Right atrium auricular region (tissue), 2 donors: Measurements from ENCODE around the gene KRT7. TPM values are rescaled to one million over a fixed set of nuclear protein-coding genes. Genes with fewer than 3 reads are reported as not detected.

Source experiments
- DNase-seq: peaks from one replicate; pipeline ENCODE4 v3.0.0-alpha.2; 2019; ENCODE audit warnings: low spot score
- H3K27ac ChIP-seq, 2 donors: fragments of 200-600 bp; sonication (generic); 1 replicate in 1 of 2; 2 replicates in 1 of 2; pipeline ENCODE4 v1.5.1; 2016 to 2019
- H3K27me3 ChIP-seq, 2 donors: fragments of 200-600 bp; sonication (generic); one replicate each; pipeline versions ENCODE4 v1.5.1 to v1.6.0; 2017 to 2019
- H3K36me3 ChIP-seq: fragments of 200-600 bp; sonication (generic); one replicate; pipeline ENCODE4 v1.5.1; 2016
- H3K4me1 ChIP-seq, 2 donors: fragments of 200-600 bp; sonication (generic); one replicate each; pipeline versions ENCODE4 v1.5.1 to v1.6.0; 2017 to 2019
- H3K4me3 ChIP-seq, 2 donors: fragments of 200-600 bp; sonication (generic); 1 replicate in 1 of 2; 2 replicates in 1 of 2; pipeline ENCODE4 v1.5.1; 2017 to 2019; ENCODE audit warnings: mild to moderate bottlenecking in 1 of 2, moderate library complexity in 1 of 2
- H3K9me3 ChIP-seq, 2 donors: fragments of 200-600 bp; sonication (generic); one replicate each; pipeline ENCODE4 v1.5.1; 2019
- total RNA-seq, 2 donors: library from RNA; depleted of rRNA; stranded (reverse); fragments of >200 nt; gene quantifications; one replicate each; pipeline ENCODE4 v1.1.0, GENCODE V29; 2016
- TF ChIP-seq, protein P1 (sequence below), 2 donors: fragments of 200-600 bp; sonication (generic); IDR thresholded peaks; one replicate each; pipeline ENCODE4 v1.5.1; 2019; ENCODE audit warnings: antibody characterized with exemption in 2 of 2

The KRT7 gene
- total RNA-seq, 2 donors from 2014 or later = 14.7 to 58.4 TPM

- TF ChIP-seq, protein P1, sequence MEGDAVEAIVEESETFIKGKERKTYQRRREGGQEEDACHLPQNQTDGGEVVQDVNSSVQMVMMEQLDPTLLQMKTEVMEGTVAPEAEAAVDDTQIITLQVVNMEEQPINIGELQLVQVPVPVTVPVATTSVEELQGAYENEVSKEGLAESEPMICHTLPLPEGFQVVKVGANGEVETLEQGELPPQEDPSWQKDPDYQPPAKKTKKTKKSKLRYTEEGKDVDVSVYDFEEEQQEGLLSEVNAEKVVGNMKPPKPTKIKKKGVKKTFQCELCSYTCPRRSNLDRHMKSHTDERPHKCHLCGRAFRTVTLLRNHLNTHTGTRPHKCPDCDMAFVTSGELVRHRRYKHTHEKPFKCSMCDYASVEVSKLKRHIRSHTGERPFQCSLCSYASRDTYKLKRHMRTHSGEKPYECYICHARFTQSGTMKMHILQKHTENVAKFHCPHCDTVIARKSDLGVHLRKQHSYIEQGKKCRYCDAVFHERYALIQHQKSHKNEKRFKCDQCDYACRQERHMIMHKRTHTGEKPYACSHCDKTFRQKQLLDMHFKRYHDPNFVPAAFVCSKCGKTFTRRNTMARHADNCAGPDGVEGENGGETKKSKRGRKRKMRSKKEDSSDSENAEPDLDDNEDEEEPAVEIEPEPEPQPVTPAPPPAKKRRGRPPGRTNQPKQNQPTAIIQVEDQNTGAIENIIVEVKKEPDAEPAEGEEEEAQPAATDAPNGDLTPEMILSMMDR (IDR thresholded peaks at IDR 0.05) = no peak
- no peaks in the 10 kb centered on the region for H3K4me1 ChIP-seq
- DNase-seq = no peak
- no peaks in the 10 kb centered on the region for H3K36me3 ChIP-seq
- H3K27ac ChIP-seq = no peak overlapping the region
- no peaks in the 10 kb centered on the region for H3K9me3 ChIP-seq
- no peaks in the 10 kb centered on the region for H3K27me3 ChIP-seq
- no peak overlapping the region for H3K4me3 ChIP-seq
These were observed 34.7 kb downstream of the KRT7 start for GRCh38 chr12:52267699-52268098.

DNA sequence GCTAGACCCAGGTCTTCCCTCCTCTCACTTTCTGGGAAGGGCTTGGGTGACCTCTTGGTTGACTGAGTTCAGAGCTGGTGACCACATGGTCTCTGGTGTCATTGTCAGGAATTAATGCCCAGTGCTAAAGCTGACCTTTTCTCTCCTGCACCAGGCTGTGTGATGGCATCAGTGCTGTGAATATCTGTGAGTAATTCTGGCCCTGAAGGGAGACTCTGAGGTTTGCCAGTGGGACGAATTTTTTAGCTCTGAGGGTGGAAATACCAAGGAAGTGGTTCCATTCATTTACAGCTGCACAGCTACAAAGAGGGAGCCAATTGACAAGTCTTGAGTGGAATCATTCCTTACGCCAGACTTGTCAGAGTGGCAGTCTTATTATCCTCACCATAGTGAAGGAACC, 35.2 kb downstream of the KRT7 start:
- H3K4me1 ChIP-seq = no peaks in the 10 kb centered on the region
- H3K27ac ChIP-seq = no peak overlapping the region
- no peaks in the 10 kb centered on the region for H3K9me3 ChIP-seq
- no peaks in the 10 kb centered on the region for H3K27me3 ChIP-seq
- H3K4me3 ChIP-seq = no peak overlapping the region
- TF ChIP-seq, protein P1 (IDR thresholded peaks at IDR 0.05) = no peak
- no peak for DNase-seq
- no peaks in the 10 kb centered on the region for H3K36me3 ChIP-seq

DNA sequence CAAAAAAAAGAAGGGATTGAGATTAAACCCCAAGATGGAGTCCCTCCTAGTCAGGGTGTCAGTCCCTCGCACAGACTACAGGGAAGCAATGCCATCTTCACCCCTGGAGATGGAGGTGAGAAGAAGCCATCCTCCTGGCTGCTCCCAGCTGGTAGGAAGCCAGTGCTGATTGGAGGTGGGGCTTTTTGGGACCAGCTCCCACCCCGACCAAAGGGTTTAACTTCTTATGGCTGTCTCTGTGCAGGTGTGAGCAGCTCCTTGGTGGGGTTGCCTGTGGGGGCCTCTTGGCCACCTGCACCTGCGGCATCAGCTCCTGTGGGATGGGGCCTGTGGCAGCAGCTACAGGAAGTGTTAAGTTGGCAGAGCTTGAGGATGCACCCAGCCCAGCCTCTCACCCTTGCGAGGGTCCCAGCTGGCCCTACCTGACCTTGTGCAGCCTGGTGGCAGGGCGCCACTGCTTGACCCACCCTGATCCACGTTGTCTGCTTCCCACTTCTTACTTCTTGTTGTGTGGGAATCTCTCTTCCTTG, 37.6 kb downstream of the KRT7 start:
- no peaks in the 10 kb centered on the region for H3K27me3 ChIP-seq
- H3K4me1 ChIP-seq = no peaks in the 10 kb centered on the region
- TF ChIP-seq, protein P1 (IDR thresholded peaks at IDR 0.05) = no peak
- no peak overlapping the region for H3K27ac ChIP-seq
- H3K4me3 ChIP-seq = no peak overlapping the region
- DNase-seq = no peak
- no peaks in the 10 kb centered on the region for H3K9me3 ChIP-seq
- H3K36me3 ChIP-seq = no peaks in the 10 kb centered on the region

DNA sequence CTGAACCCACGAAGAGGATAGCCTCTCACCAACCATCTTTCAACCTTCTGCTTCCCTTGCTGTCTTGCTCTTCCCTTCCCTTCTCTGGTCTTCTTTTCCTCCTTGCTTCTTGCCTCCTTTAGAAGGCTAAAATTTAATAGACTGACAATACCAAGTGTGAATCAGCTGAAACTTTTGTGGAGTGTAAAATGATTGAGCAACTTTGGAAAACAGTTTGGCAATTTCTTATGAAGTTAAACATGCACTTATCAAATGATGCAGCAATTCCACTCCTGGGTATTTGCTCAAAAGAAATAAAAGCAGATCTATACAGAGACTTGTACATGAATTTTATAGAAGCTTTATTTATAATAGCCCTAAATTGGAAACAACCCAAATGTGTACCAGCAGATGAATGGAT, 38.1 kb downstream of the KRT7 start:
- H3K27ac ChIP-seq = no peak overlapping the region
- H3K9me3 ChIP-seq = no peaks in the 10 kb centered on the region
- TF ChIP-seq, protein P1 (IDR thresholded peaks at IDR 0.05) = no peak
- H3K36me3 ChIP-seq = no peaks in the 10 kb centered on the region
- no peak for DNase-seq
- no peaks in the 10 kb centered on the region for H3K4me1 ChIP-seq
- H3K27me3 ChIP-seq = no peaks in the 10 kb centered on the region
- H3K4me3 ChIP-seq = no peak overlapping the region

DNA sequence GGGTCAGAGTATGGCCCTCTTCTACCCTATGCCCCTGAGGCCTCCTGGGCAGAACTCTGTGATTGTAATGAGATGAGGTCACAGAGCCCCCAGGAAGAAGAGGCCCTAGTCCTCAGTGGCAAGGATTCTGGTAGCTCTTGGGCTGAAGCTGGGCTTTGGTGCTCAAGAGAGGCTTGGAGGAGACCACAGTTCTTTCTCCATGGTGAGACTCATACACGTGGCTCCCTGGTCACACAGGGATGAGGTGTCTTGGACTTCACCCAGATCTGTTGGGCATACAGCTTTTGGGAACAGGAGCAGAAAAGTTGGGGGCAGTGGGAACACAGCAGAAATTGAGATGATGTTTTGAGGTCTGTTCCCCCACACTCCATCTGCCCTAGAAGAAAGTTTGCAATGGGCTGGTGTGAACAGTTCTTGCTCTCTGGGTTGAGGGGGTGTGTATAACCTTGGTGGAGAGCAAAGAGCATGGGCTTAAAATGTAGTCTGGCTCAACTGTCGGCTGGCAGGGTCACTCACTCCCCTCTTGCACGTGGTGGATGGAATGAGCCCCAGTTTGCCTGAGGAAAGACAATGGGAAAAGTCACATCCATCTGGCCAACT, 41.6 kb downstream of the KRT7 start, which contains the start of gene KRT86:
Gene KRT86 (plus strand): TSS at position 125 of the 600 bp plus-strand sequence. CDS start 27,272 bp downstream, outside the sequence.
- H3K27ac ChIP-seq = no peak within 1 kb of the TSS
- no peak for DNase-seq
- no peaks in the 10 kb centered on the region for H3K36me3 ChIP-seq
- no peaks in the 10 kb centered on the region for H3K27me3 ChIP-seq
- H3K9me3 ChIP-seq = no peaks in the 10 kb centered on the region
- TF ChIP-seq, protein P1 (IDR thresholded peaks at IDR 0.05) = no peak
- H3K4me3 ChIP-seq = no peak within 1 kb of the TSS
- H3K4me1 ChIP-seq = peaks cover 0 to 8% of the 10 kb centered on the region in 2 donors

- Histone ChIP-seq H3K4me1 (peaks cover 0 to 18% of the 10 kb centered on the region in 2 donors), H3K36me3 (no peaks in the 10 kb centered on the region), H3K9me3 (no peaks in the 10 kb centered on the region), H3K27me3 (no peaks in the 10 kb centered on the region), H3K4me3 (no peak overlapping the region), H3K27ac (no peak overlapping the region)
- TF ChIP-seq, protein P1 (IDR thresholded peaks at IDR 0.05) = no peak
- DNase-seq = no peak
These were observed 42.6 kb downstream of the KRT7 start for GRCh38 chr12:52275686-52276085.
